ENCODE measurements around the gene ZNF473.
"Not testable (repeated sequence)": the region's sequence is repeated elsewhere in the genome, so short reads cannot be mapped to it uniquely, and the experiment has no call there.

The ZNF473 gene

GRCh38 chr19:50075644-50076372 is 50.0 kb downstream of the ZNF473 start:
- not testable (repeated sequence) for DNase-seq (ENCODE audit: low read depth); H3K4me3 ChIP-seq (ENCODE audit: low read length); H3K27me3 ChIP-seq (replicated peaks; ENCODE audit: control insufficient read depth, insufficient read depth, low read length); H3K36me3 ChIP-seq (ENCODE audit: control insufficient read depth, insufficient read depth, low read length, severe bottlenecking); H3K9ac ChIP-seq (ENCODE audit: low read length); H3K9me3 ChIP-seq (ENCODE audit: control insufficient read depth, low read length); H3K4me1 ChIP-seq (ENCODE audit: control insufficient read depth, insufficient read depth, low read length)

GRCh38 chr19:50076581-50077355 is 51.0 kb downstream of the ZNF473 start:
- H3K4me1 ChIP-seq (ENCODE audit: control insufficient read depth, insufficient read depth, low read length); H3K9me3 ChIP-seq (ENCODE audit: control insufficient read depth, low read length); H3K4me3 ChIP-seq (ENCODE audit: low read length); H3K27me3 ChIP-seq (replicated peaks; ENCODE audit: control insufficient read depth, insufficient read depth, low read length); H3K36me3 ChIP-seq (ENCODE audit: control insufficient read depth, insufficient read depth, low read length, severe bottlenecking); DNase-seq (ENCODE audit: low read depth); H3K9ac ChIP-seq (ENCODE audit: low read length): not testable (repeated sequence)

GRCh38 chr19:50079014-50079413 is 53.2 kb downstream of the ZNF473 start:
- not testable (repeated sequence) for H3K27me3 ChIP-seq (replicated peaks; ENCODE audit: control insufficient read depth, insufficient read depth, low read length); H3K36me3 ChIP-seq (ENCODE audit: control insufficient read depth, insufficient read depth, low read length, severe bottlenecking); H3K4me1 ChIP-seq (ENCODE audit: control insufficient read depth, insufficient read depth, low read length); H3K9ac ChIP-seq (ENCODE audit: low read length); H3K9me3 ChIP-seq (ENCODE audit: control insufficient read depth, low read length); H3K4me3 ChIP-seq (ENCODE audit: low read length); DNase-seq (ENCODE audit: low read depth)

- DNase-seq (ENCODE audit: low read depth); H3K27me3 ChIP-seq (replicated peaks; ENCODE audit: control insufficient read depth, insufficient read depth, low read length); H3K9me3 ChIP-seq (ENCODE audit: control insufficient read depth, low read length); H3K9ac ChIP-seq (ENCODE audit: low read length); H3K36me3 ChIP-seq (ENCODE audit: control insufficient read depth, insufficient read depth, low read length, severe bottlenecking); H3K4me3 ChIP-seq (ENCODE audit: low read length); H3K4me1 ChIP-seq (ENCODE audit: control insufficient read depth, insufficient read depth, low read length): not testable (repeated sequence)
These were observed 58.6 kb downstream of the ZNF473 start for GRCh38 chr19:50084440-50084839.

DNA sequence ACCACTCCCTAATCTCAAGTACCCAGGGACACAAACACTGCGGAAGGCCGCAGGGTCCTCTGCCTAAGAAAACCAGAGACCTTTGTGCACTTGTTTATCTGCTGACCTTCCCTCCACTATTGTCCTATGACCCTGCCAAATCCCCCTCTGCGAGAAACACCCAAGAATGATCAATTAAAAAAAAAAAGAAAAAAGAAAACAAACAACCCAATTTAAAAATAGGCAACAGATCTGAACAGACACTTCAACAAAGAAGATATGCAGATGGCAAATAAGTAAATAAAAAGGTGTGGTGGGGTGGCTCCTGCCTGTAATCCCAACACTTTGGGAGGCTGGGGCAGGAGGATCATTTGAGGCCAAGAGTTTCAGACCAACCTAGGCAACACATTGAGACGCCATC is 61.3 kb downstream of the ZNF473 start:
- not testable (repeated sequence) for H3K4me3 ChIP-seq (ENCODE audit: low read length)

GRCh38 chr19:50090706-50091105 is 64.9 kb downstream of the ZNF473 start:
- not testable (repeated sequence) for H3K4me3 ChIP-seq (ENCODE audit: low read length); H3K36me3 ChIP-seq (ENCODE audit: control insufficient read depth, insufficient read depth, low read length, severe bottlenecking); H3K9me3 ChIP-seq (ENCODE audit: control insufficient read depth, low read length); DNase-seq (ENCODE audit: low read depth); H3K27me3 ChIP-seq (replicated peaks; ENCODE audit: control insufficient read depth, insufficient read depth, low read length); H3K9ac ChIP-seq (ENCODE audit: low read length); H3K4me1 ChIP-seq (ENCODE audit: control insufficient read depth, insufficient read depth, low read length)

More for the DNA sequence above, 61.3 kb downstream of the ZNF473 start:
- H3K4me1 ChIP-seq (ENCODE audit: control insufficient read depth, insufficient read depth, low read length); H3K9ac ChIP-seq (ENCODE audit: low read length); DNase-seq (ENCODE audit: low read depth); H3K36me3 ChIP-seq (ENCODE audit: control insufficient read depth, insufficient read depth, low read length, severe bottlenecking); H3K27me3 ChIP-seq (replicated peaks; ENCODE audit: control insufficient read depth, insufficient read depth, low read length); H3K9me3 ChIP-seq (ENCODE audit: control insufficient read depth, low read length): not testable (repeated sequence)

DNA sequence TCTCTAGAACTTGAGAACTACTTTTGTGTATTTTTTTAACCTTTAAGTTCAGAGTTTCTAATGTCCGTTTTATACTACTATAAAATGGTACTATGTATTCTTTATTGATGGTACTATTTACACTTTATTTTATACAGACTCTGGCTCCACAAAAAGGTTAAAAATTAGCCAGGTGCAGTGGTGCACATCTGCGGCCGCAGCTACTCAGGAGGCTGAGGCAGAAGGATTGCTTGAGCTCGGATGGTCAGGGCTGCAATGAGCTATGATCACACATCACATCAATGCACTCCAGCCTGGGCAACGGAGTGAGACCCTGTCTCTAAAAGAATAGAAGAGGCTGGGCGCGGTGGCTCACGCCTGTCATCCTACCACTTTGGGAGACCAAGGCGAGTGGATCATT is 66.0 kb downstream of the ZNF473 start:
- H3K9ac ChIP-seq (ENCODE audit: low read length); H3K4me3 ChIP-seq (ENCODE audit: low read length); DNase-seq (ENCODE audit: low read depth); H3K27me3 ChIP-seq (replicated peaks; ENCODE audit: control insufficient read depth, insufficient read depth, low read length); H3K9me3 ChIP-seq (ENCODE audit: control insufficient read depth, low read length); H3K4me1 ChIP-seq (ENCODE audit: control insufficient read depth, insufficient read depth, low read length); H3K36me3 ChIP-seq (ENCODE audit: control insufficient read depth, insufficient read depth, low read length, severe bottlenecking): not testable (repeated sequence)

DNA sequence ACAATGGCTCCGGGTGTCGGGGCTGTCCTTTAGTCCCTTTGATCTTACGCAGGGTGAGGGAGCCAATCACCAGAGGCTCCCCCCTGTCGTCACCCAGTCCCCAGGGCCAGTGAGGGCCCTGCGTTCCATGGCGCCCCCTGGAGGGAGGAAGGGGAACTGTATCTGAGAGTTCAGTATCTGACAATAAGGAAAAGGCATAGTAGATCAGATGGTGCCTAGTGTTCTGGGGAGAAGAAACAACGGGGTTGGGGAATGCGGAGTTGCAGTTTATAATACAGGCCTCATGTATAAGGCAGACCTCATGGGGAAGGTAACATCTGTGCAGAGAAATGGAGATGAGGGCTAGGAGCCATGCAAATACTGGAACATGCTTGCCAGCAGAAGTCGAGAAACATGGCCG is 66.8 kb downstream of the ZNF473 start:
- H3K4me1 ChIP-seq (ENCODE audit: control insufficient read depth, insufficient read depth, low read length); H3K27me3 ChIP-seq (replicated peaks; ENCODE audit: control insufficient read depth, insufficient read depth, low read length); H3K36me3 ChIP-seq (ENCODE audit: control insufficient read depth, insufficient read depth, low read length, severe bottlenecking); DNase-seq (ENCODE audit: low read depth); H3K9ac ChIP-seq (ENCODE audit: low read length); H3K9me3 ChIP-seq (ENCODE audit: control insufficient read depth, low read length); H3K4me3 ChIP-seq (ENCODE audit: low read length): not testable (repeated sequence)

DNA sequence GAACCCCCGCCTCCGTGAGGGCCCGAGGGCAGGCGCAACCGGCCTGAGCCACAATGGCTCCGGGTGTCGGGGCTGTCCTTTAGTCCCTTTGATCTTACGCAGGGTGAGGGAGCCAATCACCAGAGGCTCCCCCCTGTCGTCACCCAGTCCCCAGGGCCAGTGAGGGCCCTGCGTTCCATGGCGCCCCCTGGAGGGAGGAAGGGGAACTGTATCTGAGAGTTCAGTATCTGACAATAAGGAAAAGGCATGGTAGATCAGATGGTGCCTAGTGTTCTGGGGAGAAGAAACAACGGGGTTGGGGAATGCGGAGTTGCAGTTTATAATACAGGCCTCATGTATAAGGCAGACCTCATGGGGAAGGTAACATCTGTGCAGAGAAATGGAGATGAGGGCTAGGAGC is 72.1 kb downstream of the ZNF473 start:
- H3K9ac ChIP-seq (ENCODE audit: low read length); DNase-seq (ENCODE audit: low read depth); H3K4me3 ChIP-seq (ENCODE audit: low read length); H3K4me1 ChIP-seq (ENCODE audit: control insufficient read depth, insufficient read depth, low read length); H3K36me3 ChIP-seq (ENCODE audit: control insufficient read depth, insufficient read depth, low read length, severe bottlenecking); H3K9me3 ChIP-seq (ENCODE audit: control insufficient read depth, low read length); H3K27me3 ChIP-seq (replicated peaks; ENCODE audit: control insufficient read depth, insufficient read depth, low read length): not testable (repeated sequence)

DNA sequence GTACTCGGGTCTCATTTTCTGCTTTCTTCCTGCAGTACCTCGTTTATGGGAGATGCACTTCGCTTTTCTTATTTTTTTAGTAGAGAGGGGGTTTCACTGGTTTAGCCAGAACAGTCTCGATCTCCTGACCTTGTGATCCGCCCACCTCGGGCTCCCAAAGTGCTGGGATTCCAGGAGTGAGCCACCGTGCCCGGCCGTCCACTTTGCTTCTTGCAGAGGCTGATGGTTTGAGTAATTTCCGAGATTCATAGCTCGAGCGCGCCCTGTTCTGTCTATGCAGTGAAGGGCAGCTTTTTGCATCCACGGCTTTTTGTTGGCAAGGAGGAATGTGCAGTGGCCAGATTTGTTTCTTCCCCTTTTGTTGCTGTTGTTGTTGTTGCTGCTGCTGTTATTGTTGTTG is 73.1 kb downstream of the ZNF473 start:
- not testable (repeated sequence) for H3K9ac ChIP-seq (ENCODE audit: low read length); DNase-seq (ENCODE audit: low read depth); H3K9me3 ChIP-seq (ENCODE audit: control insufficient read depth, low read length); H3K27me3 ChIP-seq (replicated peaks; ENCODE audit: control insufficient read depth, insufficient read depth, low read length); H3K36me3 ChIP-seq (ENCODE audit: control insufficient read depth, insufficient read depth, low read length, severe bottlenecking); H3K4me1 ChIP-seq (ENCODE audit: control insufficient read depth, insufficient read depth, low read length); H3K4me3 ChIP-seq (ENCODE audit: low read length)

- not testable (repeated sequence) for H3K4me3 ChIP-seq (ENCODE audit: low read length); H3K4me1 ChIP-seq (ENCODE audit: control insufficient read depth, insufficient read depth, low read length); DNase-seq (ENCODE audit: low read depth); H3K9ac ChIP-seq (ENCODE audit: low read length); H3K27me3 ChIP-seq (replicated peaks; ENCODE audit: control insufficient read depth, insufficient read depth, low read length); H3K9me3 ChIP-seq (ENCODE audit: control insufficient read depth, low read length); H3K36me3 ChIP-seq (ENCODE audit: control insufficient read depth, insufficient read depth, low read length, severe bottlenecking)
These were observed 73.9 kb downstream of the ZNF473 start for GRCh38 chr19:50099696-50100095.

- not testable (repeated sequence) for DNase-seq (ENCODE audit: low read depth)
These were observed 75.1 kb downstream of the ZNF473 start for GRCh38 chr19:50100946-50101345.

More at GRCh38 chr19:50100946-50101345, 75.1 kb downstream of the ZNF473 start:
- not testable (repeated sequence) for H3K27me3 ChIP-seq (replicated peaks; ENCODE audit: control insufficient read depth, insufficient read depth, low read length); H3K9ac ChIP-seq (ENCODE audit: low read length); H3K4me1 ChIP-seq (ENCODE audit: control insufficient read depth, insufficient read depth, low read length); H3K4me3 ChIP-seq (ENCODE audit: low read length); H3K36me3 ChIP-seq (ENCODE audit: control insufficient read depth, insufficient read depth, low read length, severe bottlenecking); H3K9me3 ChIP-seq (ENCODE audit: control insufficient read depth, low read length)
